ENCODE measurements around the gene TWF2. TPM values are rescaled to one million over a fixed set of nuclear protein-coding genes. Genes with fewer than 3 reads are reported as not detected.

The TWF2 gene
- total and polyA plus RNA-seq, 2 of the 13 experiments (the other 11 are each of a cell fraction or from before 2014, with no cell fraction given): 45.5 to 108 TPM

GRCh38 chr3:52237657-52238172, 1.2 kb downstream of the TWF2 start (continued):
- TF ChIP-seq ZBTB8A (CRISPR knock-in tag; IDR thresholded peaks at IDR 0.05; ENCODE audit: borderline replicate concordance, low read depth): no peak
- TF ChIP-seq FOSL1 (CRISPR knock-in tag; IDR thresholded peaks at IDR 0.05; ENCODE audit: borderline replicate concordance): no peak
- no peak for TF ChIP-seq CREM (IDR thresholded peaks at IDR 0.05)
- TF ChIP-seq CREM (CRISPR knock-in tag; IDR thresholded peaks at IDR 0.05): no peak
- no peak for TF ChIP-seq KMT2A (CRISPR knock-in tag; IDR thresholded peaks at IDR 0.05)
- no peak for TF ChIP-seq IRX3 (CRISPR knock-in tag; IDR thresholded peaks at IDR 0.05; ENCODE audit: borderline replicate concordance, low read depth)
- no peak for TF ChIP-seq SRSF4 (IDR thresholded peaks at IDR 0.05; ENCODE audit: low read depth, low read length, poor library complexity, severe bottlenecking)
- TF ChIP-seq FIP1L1 (IDR thresholded peaks at IDR 0.05; ENCODE audit: borderline replicate concordance, insufficient read depth, low read depth, low read length): 0 out of 2 replicates have a peak, but pooled peaks have one; percentile 2
- TF ChIP-seq ZNF550 (CRISPR knock-in tag; IDR thresholded peaks at IDR 0.05; ENCODE audit: borderline replicate concordance): no peak
- TF ChIP-seq ERF (CRISPR knock-in tag; IDR thresholded peaks at IDR 0.05): no peak; the same call in 1 of the 2 replicates
- TF ChIP-seq SP2 (CRISPR knock-in tag; IDR thresholded peaks at IDR 0.05): peak; percentile 8; the same call in 1 of the 2 replicates
- TF ChIP-seq PAX8 (CRISPR knock-in tag; IDR thresholded peaks at IDR 0.05; ENCODE audit: borderline replicate concordance): no peak
- TF ChIP-seq POGK (CRISPR knock-in tag; conservative IDR thresholded peaks at IDR 0.05): no peak; the same call in 1 of the 2 replicates
- no peak for TF ChIP-seq ATF5 (CRISPR knock-in tag; IDR thresholded peaks at IDR 0.05; ENCODE audit: low read depth)
- no peak for TF ChIP-seq ATRX (CRISPR knock-in tag; IDR thresholded peaks at IDR 0.05; ENCODE audit: borderline replicate concordance)
- 0 out of 2 replicates have a peak, but pooled peaks have one; percentile 0 for TF ChIP-seq YEATS2 (CRISPR knock-in tag; IDR thresholded peaks at IDR 0.05; ENCODE audit: borderline replicate concordance)
- TF ChIP-seq ZNF331 (CRISPR knock-in tag; IDR thresholded peaks at IDR 0.05): no peak
- no peak for TF ChIP-seq MED8 (CRISPR knock-in tag; IDR thresholded peaks at IDR 0.05; ENCODE audit: insufficient replicate concordance)
- TF ChIP-seq GZF1 (CRISPR knock-in tag; IDR thresholded peaks at IDR 0.05): no peak
- no peak for TF ChIP-seq AGO1 (IDR thresholded peaks at IDR 0.05; ENCODE audit: low read depth, low read length, poor library complexity, severe bottlenecking)
- no peak for TF ChIP-seq ZNF446 (CRISPR knock-in tag; IDR thresholded peaks at IDR 0.05)
- TF ChIP-seq, protein P1, sequence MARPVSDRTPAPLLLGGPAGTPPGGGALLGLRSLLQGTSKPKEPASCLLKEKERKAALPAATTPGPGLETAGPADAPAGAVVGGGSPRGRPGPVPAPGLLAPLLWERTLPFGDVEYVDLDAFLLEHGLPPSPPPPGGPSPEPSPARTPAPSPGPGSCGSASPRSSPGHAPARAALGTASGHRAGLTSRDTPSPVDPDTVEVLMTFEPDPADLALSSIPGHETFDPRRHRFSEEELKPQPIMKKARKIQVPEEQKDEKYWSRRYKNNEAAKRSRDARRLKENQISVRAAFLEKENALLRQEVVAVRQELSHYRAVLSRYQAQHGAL (CRISPR knock-in tag; IDR thresholded peaks at IDR 0.05; ENCODE audit: not compliant biosample characterization): no peak
- no peak for TF ChIP-seq PPARG (CRISPR knock-in tag; conservative IDR thresholded peaks at IDR 0.05)
- 0 out of 2 replicates have a peak, but pooled peaks have one; percentile 11 for TF ChIP-seq ZNF343 (CRISPR knock-in tag; IDR thresholded peaks at IDR 0.05)
- peak; percentile 17; the same call in 1 of the 2 replicates for TF ChIP-seq CTCF (CRISPR knock-in tag; IDR thresholded peaks at IDR 0.05)
